Muscle of back (tissue), 11 donors: ENCODE results near the gene TCAF1. TPM values are rescaled to one million over a fixed set of nuclear protein-coding genes. Genes with fewer than 3 reads are reported as not detected.
"Not testable (repeated sequence)": the region's sequence is repeated elsewhere in the genome, so short reads cannot be mapped to it uniquely, and the experiment has no call there.

Source experiments
- DNase-seq, 3 donors: peaks; one replicate each; pipeline versions ENCODE4 v3.0.0 to v3.0.0-alpha.2; 2013
- polyA plus RNA-seq, 10 donors: library from polyadenylated mRNA; unstranded; fragments of 120-200 nt; gene quantifications; one replicate each; pipeline ENCODE4 v1.2.1, GENCODE V29; 2013; ENCODE audit not compliant: insufficient read length in 10 of 10

Gene TCAF1
- polyA plus RNA-seq, 10 donors, result 119 to 238 (median 185) TPM

GRCh38 chr7:143876218-143876617 lies 25.8 kb downstream of the TCAF1 start:
- DNase-seq, result no peak

GRCh38 chr7:143873242-143873641 lies 28.7 kb downstream of the TCAF1 start:
- DNase-seq, result not testable (repeated sequence)

GRCh38 chr7:143871534-143871933 lies 30.4 kb downstream of the TCAF1 start:
- not testable (repeated sequence) for DNase-seq

GRCh38 chr7:143857994-143858393 lies 44.0 kb downstream of the TCAF1 start:
- DNase-seq, result not testable (repeated sequence)

- DNase-seq, result not testable (repeated sequence)
Measured at GRCh38 chr7:143855443-143855842, 46.5 kb downstream of the TCAF1 start.

- no peak for DNase-seq
Measured at GRCh38 chr7:143850682-143851081, 51.3 kb downstream of the TCAF1 start.

- DNase-seq, result no peak
Measured at GRCh38 chr7:143849785-143850479, 52.0 kb downstream of the TCAF1 start.

- no peak for DNase-seq
Measured at GRCh38 chr7:143848192-143848591, 53.8 kb downstream of the TCAF1 start.

GRCh38 chr7:143846692-143847091 lies 55.3 kb downstream of the TCAF1 start:
- DNase-seq, result no peak

- DNase-seq, result not testable (repeated sequence)
Measured at GRCh38 chr7:143841696-143842095, 60.3 kb downstream of the TCAF1 start.

GRCh38 chr7:143840062-143840461 lies 61.9 kb downstream of the TCAF1 start:
- DNase-seq, result not testable (repeated sequence)

- DNase-seq, result not testable (repeated sequence)
Measured at GRCh38 chr7:143837223-143837622, 64.8 kb downstream of the TCAF1 start.

- not testable (repeated sequence) for DNase-seq
Measured at GRCh38 chr7:143836622-143837021, 65.4 kb downstream of the TCAF1 start.

- DNase-seq, result not testable (repeated sequence)
Measured at GRCh38 chr7:143836088-143836487, 65.9 kb downstream of the TCAF1 start.

GRCh38 chr7:143826578-143826977 lies 75.4 kb downstream of the TCAF1 start:
- not testable (repeated sequence) for DNase-seq

- DNase-seq, result not testable (repeated sequence)
Measured at GRCh38 chr7:143824295-143825135, 77.5 kb downstream of the TCAF1 start.

GRCh38 chr7:143823634-143824294 lies 78.2 kb downstream of the TCAF1 start:
- DNase-seq, result not testable (repeated sequence)

GRCh38 chr7:143821392-143822277 lies 80.3 kb downstream of the TCAF1 start:
- DNase-seq, result not testable (repeated sequence)

- not testable (repeated sequence) for DNase-seq
Measured at GRCh38 chr7:143817873-143818272, 84.1 kb downstream of the TCAF1 start.

GRCh38 chr7:143816471-143817133 lies 85.4 kb downstream of the TCAF1 start:
- DNase-seq, result not testable (repeated sequence)

GRCh38 chr7:143810639-143811038 lies 91.3 kb downstream of the TCAF1 start:
- not testable (repeated sequence) for DNase-seq
